ENCODE measurements around the gene DAGLA.
"Not testable (repeated sequence)": the region's sequence is repeated elsewhere in the genome, so short reads cannot be mapped to it uniquely, and the experiment has no call there.

DNA sequence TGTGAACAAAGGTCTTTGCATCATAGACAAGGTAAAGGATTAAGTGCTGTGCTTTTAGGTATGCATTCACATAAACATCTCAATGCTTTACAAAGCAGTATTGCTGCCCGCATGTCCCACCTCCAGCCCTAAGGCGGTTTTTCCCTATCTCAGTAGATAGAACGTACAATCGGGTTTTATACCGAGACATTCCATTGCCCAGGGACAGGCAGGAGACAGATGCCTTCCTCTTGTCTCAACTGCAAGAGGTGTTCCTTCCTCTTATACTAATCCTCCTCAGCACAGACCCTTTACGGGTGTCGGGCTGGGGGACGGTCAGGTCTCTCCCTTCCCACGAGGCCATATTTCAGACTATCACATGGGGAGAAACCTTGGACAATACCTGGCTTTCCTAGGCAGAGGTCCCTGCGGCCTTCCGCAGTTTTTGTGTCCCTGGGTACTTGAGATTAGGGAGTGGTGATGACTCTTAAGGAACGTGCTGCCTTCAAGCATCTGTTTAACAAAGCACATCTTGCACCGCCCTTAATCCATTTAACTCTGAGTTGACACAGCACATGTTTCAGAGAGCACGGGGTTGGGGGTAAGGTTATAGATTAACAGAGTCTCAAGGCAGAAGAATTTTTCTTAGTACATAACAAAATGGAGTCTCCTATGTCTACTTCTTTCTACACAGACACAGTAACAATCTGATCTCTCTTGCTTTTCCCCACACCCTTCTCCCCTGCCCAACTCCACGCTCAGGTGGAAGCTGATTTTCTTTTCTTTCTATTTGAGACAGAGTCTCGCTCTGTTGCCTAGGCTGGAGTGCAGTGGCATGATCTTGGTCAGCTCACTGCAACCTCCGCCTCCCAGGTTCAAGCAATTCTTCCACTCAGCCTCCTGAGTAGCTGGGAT is 24.7 kb upstream of the DAGLA start:
- TF ChIP-seq, protein P1, sequence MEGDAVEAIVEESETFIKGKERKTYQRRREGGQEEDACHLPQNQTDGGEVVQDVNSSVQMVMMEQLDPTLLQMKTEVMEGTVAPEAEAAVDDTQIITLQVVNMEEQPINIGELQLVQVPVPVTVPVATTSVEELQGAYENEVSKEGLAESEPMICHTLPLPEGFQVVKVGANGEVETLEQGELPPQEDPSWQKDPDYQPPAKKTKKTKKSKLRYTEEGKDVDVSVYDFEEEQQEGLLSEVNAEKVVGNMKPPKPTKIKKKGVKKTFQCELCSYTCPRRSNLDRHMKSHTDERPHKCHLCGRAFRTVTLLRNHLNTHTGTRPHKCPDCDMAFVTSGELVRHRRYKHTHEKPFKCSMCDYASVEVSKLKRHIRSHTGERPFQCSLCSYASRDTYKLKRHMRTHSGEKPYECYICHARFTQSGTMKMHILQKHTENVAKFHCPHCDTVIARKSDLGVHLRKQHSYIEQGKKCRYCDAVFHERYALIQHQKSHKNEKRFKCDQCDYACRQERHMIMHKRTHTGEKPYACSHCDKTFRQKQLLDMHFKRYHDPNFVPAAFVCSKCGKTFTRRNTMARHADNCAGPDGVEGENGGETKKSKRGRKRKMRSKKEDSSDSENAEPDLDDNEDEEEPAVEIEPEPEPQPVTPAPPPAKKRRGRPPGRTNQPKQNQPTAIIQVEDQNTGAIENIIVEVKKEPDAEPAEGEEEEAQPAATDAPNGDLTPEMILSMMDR (IDR thresholded peaks at IDR 0.05; ENCODE audit: poor library complexity), result not testable (repeated sequence)
- TF ChIP-seq EZH2phosphoT487 (IDR thresholded peaks at IDR 0.05; ENCODE audit: low read depth, severe bottlenecking, unreplicated experiment); EZH2 (IDR thresholded peaks at IDR 0.05; ENCODE audit: borderline replicate concordance): not testable (repeated sequence)

All from hepatocyte (in vitro differentiated cells).